ENCODE measurements around the gene MEX3D. TPM values are rescaled to one million over a fixed set of nuclear protein-coding genes. Genes with fewer than 3 reads are reported as not detected.

Gene MEX3D
- total and polyA plus RNA-seq, 2 experiments from 2014 or later, result 12.4 to 94.9 TPM

DNA sequence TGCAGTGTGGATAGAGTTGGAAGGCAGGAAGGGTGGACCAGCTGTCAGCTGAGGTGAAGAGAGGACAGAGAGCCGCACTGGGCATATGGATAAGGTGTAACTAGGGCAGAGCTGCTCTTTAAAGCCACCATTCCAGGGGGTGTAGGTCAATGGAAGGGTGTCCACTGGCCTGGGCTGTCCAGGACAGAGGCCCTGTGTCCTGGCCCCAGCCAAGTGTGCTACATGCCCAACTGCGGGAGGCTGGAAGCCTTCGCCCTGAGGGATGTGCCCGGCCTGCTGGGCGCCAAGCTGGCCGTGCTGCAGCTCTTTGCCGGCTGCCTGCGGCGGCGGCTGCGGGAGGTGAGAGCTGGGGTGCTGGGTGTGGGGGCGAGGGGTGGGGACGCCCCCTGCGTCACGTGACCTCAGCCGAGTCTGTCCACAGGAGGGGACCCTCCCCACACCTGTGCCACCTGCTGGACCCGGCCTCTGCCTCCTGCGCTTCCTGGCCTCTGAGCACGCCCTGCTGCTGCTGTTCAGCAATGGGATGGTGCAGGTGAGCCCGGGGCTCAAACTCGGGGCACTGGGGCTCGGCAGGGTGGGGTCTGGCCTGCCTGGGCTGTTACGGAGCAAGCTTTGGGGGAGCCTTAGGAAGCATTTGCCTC, 34.5 kb downstream of the MEX3D start (continued):
- TF ChIP-seq ZNF114 (CRISPR knock-in tag; IDR thresholded peaks at IDR 0.05) (no peak), ZNF331 (CRISPR knock-in tag; IDR thresholded peaks at IDR 0.05; ENCODE audit: low read depth) (no peak), POLR2AphosphoS5 (IDR thresholded peaks at IDR 0.05; ENCODE audit: low read depth) (no peak), STAT1 (IDR thresholded peaks at IDR 0.05; ENCODE audit: unreplicated experiment) (no peak), JUNB (IDR thresholded peaks at IDR 0.05; ENCODE audit: unreplicated experiment) (no peak), EZH2phosphoT487 (IDR thresholded peaks at IDR 0.05; ENCODE audit: unreplicated experiment) (no peak), NANOG (IDR thresholded peaks at IDR 0.05; ENCODE audit: borderline replicate concordance) (no peak), CREB1 (CRISPR knock-in tag; IDR thresholded peaks at IDR 0.05; ENCODE audit: low read depth) (no peak)
- TF ChIP-seq, protein P1, sequence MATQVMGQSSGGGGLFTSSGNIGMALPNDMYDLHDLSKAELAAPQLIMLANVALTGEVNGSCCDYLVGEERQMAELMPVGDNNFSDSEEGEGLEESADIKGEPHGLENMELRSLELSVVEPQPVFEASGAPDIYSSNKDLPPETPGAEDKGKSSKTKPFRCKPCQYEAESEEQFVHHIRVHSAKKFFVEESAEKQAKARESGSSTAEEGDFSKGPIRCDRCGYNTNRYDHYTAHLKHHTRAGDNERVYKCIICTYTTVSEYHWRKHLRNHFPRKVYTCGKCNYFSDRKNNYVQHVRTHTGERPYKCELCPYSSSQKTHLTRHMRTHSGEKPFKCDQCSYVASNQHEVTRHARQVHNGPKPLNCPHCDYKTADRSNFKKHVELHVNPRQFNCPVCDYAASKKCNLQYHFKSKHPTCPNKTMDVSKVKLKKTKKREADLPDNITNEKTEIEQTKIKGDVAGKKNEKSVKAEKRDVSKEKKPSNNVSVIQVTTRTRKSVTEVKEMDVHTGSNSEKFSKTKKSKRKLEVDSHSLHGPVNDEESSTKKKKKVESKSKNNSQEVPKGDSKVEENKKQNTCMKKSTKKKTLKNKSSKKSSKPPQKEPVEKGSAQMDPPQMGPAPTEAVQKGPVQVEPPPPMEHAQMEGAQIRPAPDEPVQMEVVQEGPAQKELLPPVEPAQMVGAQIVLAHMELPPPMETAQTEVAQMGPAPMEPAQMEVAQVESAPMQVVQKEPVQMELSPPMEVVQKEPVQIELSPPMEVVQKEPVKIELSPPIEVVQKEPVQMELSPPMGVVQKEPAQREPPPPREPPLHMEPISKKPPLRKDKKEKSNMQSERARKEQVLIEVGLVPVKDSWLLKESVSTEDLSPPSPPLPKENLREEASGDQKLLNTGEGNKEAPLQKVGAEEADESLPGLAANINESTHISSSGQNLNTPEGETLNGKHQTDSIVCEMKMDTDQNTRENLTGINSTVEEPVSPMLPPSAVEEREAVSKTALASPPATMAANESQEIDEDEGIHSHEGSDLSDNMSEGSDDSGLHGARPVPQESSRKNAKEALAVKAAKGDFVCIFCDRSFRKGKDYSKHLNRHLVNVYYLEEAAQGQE (IDR thresholded peaks at IDR 0.05; ENCODE audit: unreplicated experiment), result no peak
- TF ChIP-seq, protein P2, sequence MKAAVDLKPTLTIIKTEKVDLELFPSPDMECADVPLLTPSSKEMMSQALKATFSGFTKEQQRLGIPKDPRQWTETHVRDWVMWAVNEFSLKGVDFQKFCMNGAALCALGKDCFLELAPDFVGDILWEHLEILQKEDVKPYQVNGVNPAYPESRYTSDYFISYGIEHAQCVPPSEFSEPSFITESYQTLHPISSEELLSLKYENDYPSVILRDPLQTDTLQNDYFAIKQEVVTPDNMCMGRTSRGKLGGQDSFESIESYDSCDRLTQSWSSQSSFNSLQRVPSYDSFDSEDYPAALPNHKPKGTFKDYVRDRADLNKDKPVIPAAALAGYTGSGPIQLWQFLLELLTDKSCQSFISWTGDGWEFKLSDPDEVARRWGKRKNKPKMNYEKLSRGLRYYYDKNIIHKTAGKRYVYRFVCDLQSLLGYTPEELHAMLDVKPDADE (IDR thresholded peaks at IDR 0.05), result no peak

DNA sequence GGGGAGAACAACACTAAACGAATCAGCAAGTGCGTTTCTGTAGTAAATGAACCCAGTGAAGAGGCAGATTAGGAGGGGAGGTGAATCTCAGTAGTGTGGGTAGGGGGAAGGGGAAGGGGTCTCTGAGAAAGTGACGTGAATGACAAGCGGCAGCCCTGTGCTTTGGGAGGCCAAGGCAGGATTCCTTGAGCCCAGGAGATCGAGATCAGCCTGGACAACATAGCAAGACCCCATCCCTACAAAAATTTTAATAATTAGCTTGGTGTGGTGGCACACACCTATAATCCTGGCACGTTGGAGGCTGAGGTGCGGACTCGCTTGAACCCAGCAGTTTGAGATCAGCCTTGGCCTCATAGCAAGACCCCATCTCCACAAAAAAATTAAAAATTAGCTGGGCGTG, 36.1 kb downstream of the MEX3D start:
- Histone ChIP-seq H3F3A (replicated peaks; ENCODE audit: low read depth) (no peaks in the 10 kb centered on the region), H3K4me1 (ENCODE audit: insufficient read depth) (no peaks in the 10 kb centered on the region), H3K4me3 (no peak overlapping the region), H3K36me3 (ENCODE audit: insufficient read depth) (no peaks in the 10 kb centered on the region), H4K20me1 (replicated peaks; ENCODE audit: insufficient read depth) (no peaks in the 10 kb centered on the region), H3K4me2 (no peak overlapping the region), H3K79me2 (replicated peaks; ENCODE audit: insufficient read depth) (no peaks in the 10 kb centered on the region), H3K9me2 (ENCODE audit: insufficient read depth) (no peaks in the 10 kb centered on the region), H2AFZ (no peak overlapping the region), H3K27ac (ENCODE audit: low read depth) (no peak overlapping the region), H3K27me3 (ENCODE audit: insufficient read depth) (no peaks in the 10 kb centered on the region)
- no peaks in the 10 kb centered on the region for H3K36me3 Mint-ChIP-seq (ENCODE audit: low read depth)
- no peak overlapping the region for H3K27ac Mint-ChIP-seq
- DNase-seq (ENCODE audit: low spot score) (no peak), ATAC-seq (no peak)
- peaks cover 11% of the 10 kb centered on the region for H3K27me3 Mint-ChIP-seq (ENCODE audit: insufficient read depth, low read depth, poor library complexity)
- H3K9me3 Mint-ChIP-seq, result no peaks in the 10 kb centered on the region
- H3K4me3 Mint-ChIP-seq, result no peak overlapping the region
- TF ChIP-seq EZH2 (IDR thresholded peaks at IDR 0.05; ENCODE audit: low read depth, unreplicated experiment) (no peak), ZNF331 (CRISPR knock-in tag; IDR thresholded peaks at IDR 0.05; ENCODE audit: low read depth) (no peak), ZNF114 (CRISPR knock-in tag; IDR thresholded peaks at IDR 0.05) (no peak), POLR2AphosphoS5 (IDR thresholded peaks at IDR 0.05; ENCODE audit: low read depth) (no peak), EZH2phosphoT487 (IDR thresholded peaks at IDR 0.05; ENCODE audit: unreplicated experiment) (no peak), STAT1 (IDR thresholded peaks at IDR 0.05; ENCODE audit: unreplicated experiment) (no peak), JUNB (IDR thresholded peaks at IDR 0.05; ENCODE audit: unreplicated experiment) (no peak)
- TF ChIP-seq, protein P3, sequence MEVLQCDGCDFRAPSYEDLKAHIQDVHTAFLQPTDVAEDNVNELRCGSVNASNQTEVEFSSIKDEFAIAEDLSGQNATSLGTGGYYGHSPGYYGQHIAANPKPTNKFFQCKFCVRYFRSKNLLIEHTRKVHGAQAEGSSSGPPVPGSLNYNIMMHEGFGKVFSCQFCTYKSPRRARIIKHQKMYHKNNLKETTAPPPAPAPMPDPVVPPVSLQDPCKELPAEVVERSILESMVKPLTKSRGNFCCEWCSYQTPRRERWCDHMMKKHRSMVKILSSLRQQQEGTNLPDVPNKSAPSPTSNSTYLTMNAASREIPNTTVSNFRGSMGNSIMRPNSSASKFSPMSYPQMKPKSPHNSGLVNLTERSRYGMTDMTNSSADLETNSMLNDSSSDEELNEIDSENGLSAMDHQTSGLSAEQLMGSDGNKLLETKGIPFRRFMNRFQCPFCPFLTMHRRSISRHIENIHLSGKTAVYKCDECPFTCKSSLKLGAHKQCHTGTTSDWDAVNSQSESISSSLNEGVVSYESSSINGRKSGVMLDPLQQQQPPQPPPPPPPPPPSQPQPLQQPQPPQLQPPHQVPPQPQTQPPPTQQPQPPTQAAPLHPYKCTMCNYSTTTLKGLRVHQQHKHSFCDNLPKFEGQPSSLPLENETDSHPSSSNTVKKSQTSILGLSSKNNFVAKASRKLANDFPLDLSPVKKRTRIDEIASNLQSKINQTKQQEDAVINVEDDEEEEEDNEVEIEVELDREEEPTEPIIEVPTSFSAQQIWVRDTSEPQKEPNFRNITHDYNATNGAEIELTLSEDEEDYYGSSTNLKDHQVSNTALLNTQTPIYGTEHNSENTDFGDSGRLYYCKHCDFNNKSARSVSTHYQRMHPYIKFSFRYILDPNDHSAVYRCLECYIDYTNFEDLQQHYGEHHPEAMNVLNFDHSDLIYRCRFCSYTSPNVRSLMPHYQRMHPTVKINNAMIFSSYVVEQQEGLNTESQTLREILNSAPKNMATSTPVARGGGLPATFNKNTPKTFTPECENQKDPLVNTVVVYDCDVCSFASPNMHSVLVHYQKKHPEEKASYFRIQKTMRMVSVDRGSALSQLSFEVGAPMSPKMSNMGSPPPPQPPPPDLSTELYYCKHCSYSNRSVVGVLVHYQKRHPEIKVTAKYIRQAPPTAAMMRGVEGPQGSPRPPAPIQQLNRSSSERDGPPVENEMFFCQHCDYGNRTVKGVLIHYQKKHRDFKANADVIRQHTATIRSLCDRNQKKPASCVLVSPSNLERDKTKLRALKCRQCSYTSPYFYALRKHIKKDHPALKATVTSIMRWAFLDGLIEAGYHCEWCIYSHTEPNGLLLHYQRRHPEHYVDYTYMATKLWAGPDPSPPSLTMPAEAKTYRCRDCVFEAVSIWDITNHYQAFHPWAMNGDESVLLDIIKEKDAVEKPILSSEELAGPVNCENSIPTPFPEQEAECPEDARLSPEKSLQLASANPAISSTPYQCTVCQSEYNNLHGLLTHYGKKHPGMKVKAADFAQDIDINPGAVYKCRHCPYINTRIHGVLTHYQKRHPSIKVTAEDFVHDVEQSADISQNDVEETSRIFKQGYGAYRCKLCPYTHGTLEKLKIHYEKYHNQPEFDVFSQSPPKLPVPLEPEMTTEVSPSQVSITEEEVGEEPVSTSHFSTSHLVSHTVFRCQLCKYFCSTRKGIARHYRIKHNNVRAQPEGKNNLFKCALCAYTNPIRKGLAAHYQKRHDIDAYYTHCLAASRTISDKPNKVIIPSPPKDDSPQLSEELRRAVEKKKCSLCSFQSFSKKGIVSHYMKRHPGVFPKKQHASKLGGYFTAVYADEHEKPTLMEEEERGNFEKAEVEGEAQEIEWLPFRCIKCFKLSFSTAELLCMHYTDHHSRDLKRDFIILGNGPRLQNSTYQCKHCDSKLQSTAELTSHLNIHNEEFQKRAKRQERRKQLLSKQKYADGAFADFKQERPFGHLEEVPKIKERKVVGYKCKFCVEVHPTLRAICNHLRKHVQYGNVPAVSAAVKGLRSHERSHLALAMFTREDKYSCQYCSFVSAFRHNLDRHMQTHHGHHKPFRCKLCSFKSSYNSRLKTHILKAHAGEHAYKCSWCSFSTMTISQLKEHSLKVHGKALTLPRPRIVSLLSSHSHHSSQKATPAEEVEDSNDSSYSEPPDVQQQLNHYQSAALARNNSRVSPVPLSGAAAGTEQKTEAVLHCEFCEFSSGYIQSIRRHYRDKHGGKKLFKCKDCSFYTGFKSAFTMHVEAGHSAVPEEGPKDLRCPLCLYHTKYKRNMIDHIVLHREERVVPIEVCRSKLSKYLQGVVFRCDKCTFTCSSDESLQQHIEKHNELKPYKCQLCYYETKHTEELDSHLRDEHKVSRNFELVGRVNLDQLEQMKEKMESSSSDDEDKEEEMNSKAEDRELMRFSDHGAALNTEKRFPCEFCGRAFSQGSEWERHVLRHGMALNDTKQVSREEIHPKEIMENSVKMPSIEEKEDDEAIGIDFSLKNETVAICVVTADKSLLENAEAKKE (CRISPR knock-in tag; IDR thresholded peaks at IDR 0.05), result no peak
- TF ChIP-seq, protein P2 (IDR thresholded peaks at IDR 0.05), result no peak
- H3K4me1 Mint-ChIP-seq, result no peaks in the 10 kb centered on the region
